ENCODE data around the gene HHEX. TPM values are rescaled to one million over a fixed set of nuclear protein-coding genes. Genes with fewer than 3 reads are reported as not detected.

HHEX gene
- total and polyA plus RNA-seq, 10 of the 15 experiments (the other 5 are each of a cell fraction or from before 2014, with no cell fraction given): 3.9 to 32.8 (median 16.4) TPM

DNA sequence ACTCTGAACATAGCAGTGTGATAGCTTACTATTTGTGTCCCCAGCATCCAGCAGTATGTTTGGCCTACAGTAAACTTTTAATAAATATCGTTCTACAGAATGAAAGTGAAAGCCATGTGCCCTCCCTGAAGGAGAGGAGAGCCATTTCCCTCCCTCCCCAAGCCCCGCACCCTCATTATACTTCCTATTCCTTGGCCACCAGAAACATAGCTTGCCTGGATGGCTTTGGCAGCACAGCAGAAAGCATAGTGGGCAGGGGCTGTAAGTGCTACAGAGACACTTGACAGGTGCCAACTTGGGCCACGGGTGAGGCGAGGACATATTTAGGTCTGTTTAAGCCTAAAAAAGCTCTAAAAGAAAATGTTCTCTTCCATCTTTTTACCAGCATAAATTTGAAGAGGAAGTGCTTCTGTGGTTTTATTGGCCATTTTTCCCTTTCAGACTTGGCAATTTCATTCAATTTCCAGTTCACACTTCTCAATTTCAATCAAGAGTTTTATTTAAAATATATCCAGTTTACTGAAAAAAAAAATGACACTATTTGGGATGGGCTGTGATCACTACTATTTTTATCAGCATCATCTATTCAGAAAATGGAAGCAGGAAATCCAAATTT is 12.7 kb downstream of the HHEX start:
- H3K4me3 ChIP-seq: no peak overlapping the region; the same call in 1 of the 2 replicates
- H3K27me3 ChIP-seq (replicated peaks in 1 of 2; ENCODE audit: control insufficient read depth in 2 of 2, insufficient read depth in 2 of 2, low read length in 1 of 2): peaks cover 2 to 11% of the 10 kb centered on the region in 2 experiments; a peak in 1 of 4 replicates
- ChIA-PET CTCF (no interaction called here), RAD21 (ENCODE audit: unreplicated experiment) (no interaction called here), POLR2A (no interaction called here), SMC1A (ENCODE audit: uncharacterized antibody, unreplicated experiment) (interaction anchor here (0.9 to 1.4 kb wide), 3 partner anchors 9 to 100 kb away, joined by 3 to 4 read pairs (median 3); no protein-coding TSS in a partner anchor)
- no peak overlapping the region for H2AFZ ChIP-seq (ENCODE audit: control insufficient read depth, low read depth, low read length)
- ATAC-seq: peak; percentile 24; the same call in 2 of the 3 replicates
- DNase-seq (ENCODE audit: low read depth, low spot score): no peak
- no peak for TF ChIP-seq ZNF207 (IDR thresholded peaks at IDR 0.05; ENCODE audit: borderline replicate concordance)
- no peak for TF ChIP-seq NR2C1 (IDR thresholded peaks at IDR 0.05)
- no peak for TF ChIP-seq ETV6 (conservative IDR thresholded peaks at IDR 0.05 in 1 of 2, IDR thresholded peaks at IDR 0.05 in 1 of 2; ENCODE audit: borderline replicate concordance in 1 of 2, low read depth in 1 of 2)
- TF ChIP-seq JUNB (IDR thresholded peaks at IDR 0.05): no peak
- no peak overlapping the region for H3K4me2 ChIP-seq (ENCODE audit: control insufficient read depth, insufficient read depth)
- no peak for FAIRE-seq
- in situ Hi-C loops (cut with MboI) (no loop called here), intact Hi-C loops (cut with micrococcal nuclease; ENCODE audit: unreplicated experiment) (no loop called here)
- no peak overlapping the region for H3K27ac ChIP-seq (ENCODE audit: control insufficient read depth, insufficient read depth)
- no peaks in the 10 kb centered on the region for H3K79me2 ChIP-seq (ENCODE audit: control insufficient read depth, insufficient read depth, low read length)
- peaks cover 16% of the 10 kb centered on the region for H3K4me1 ChIP-seq (ENCODE audit: control insufficient read depth, insufficient read depth, low read length)
- H3K36me3 ChIP-seq (ENCODE audit: control insufficient read depth in 2 of 2, insufficient read depth in 2 of 2, low read length in 1 of 2): no peaks in the 10 kb centered on the region
- no peaks in the 10 kb centered on the region for H4K20me1 ChIP-seq (ENCODE audit: control insufficient read depth, insufficient read depth)
- H3K9ac ChIP-seq (ENCODE audit: control insufficient read depth, insufficient read depth, low read length): no peak overlapping the region
- no TSS peak for BruUV-seq (replicated peaks)
- 0% methylated on average over 4 of the region's 4 CpGs for WGBS (ENCODE audit: insufficient coverage, insufficient replicate concordance, low lambda C conversion rate, missing lambda C conversion rate)
- H3K9me3 ChIP-seq (replicated peaks; ENCODE audit: control insufficient read depth, insufficient read depth, low read length): no peaks in the 10 kb centered on the region
